SK-N-SH (cell line): ENCODE results near the gene ATF5.

Experiments
- CTCF ChIP-seq: fragments of 200-600 bp; sonication (generic); IDR thresholded peaks from 2 replicates; pipeline ENCODE4 v1.6.1; 2017; ENCODE audit warnings: antibody characterized with exemption, mild to moderate bottlenecking, moderate library complexity
- EZH2phosphoT487 ChIP-seq: fragments of 200-600 bp; sonication (generic); IDR thresholded peaks from 2 replicates; pipeline ENCODE4 v1.6.1; 2017; ENCODE audit warnings: low read depth, mixed run types, mild to moderate bottlenecking, antibody characterized with exemption, moderate library complexity, borderline replicate concordance
- FOXJ3 ChIP-seq: sonication (generic); formaldehyde crosslinking; IDR thresholded peaks from 2 replicates; pipeline ENCODE4 v1.5.1; 2020; ENCODE audit warnings: mild to moderate bottlenecking, missing genetic modification reagents
- GABPA ChIP-seq: IDR thresholded peaks from 2 replicates; pipeline ENCODE4 v1.4.0; 2012; ENCODE audit warnings: low read depth, mild to moderate bottlenecking
- POLR2AphosphoS5 ChIP-seq: IDR thresholded peaks from 2 replicates; pipeline ENCODE4 v1.6.1; 2012; ENCODE audit warnings: low read depth, low read length
- RCOR1 ChIP-seq: fragments of 150-350 bp; IDR thresholded peaks from 2 replicates; pipeline ENCODE4 v1.6.1; 2017; ENCODE audit warnings: antibody characterized with exemption, low read length
- SMC3 ChIP-seq: IDR thresholded peaks from 2 replicates; pipeline ENCODE4 v1.6.1; 2012; ENCODE audit warnings: low read depth, low read length, improper control_type of control experiment
- YY1 ChIP-seq: IDR thresholded peaks from 2 replicates; pipeline ENCODE4 v1.4.0; 2012; ENCODE audit warnings: low read depth, mild to moderate bottlenecking

- TF ChIP-seq CTCF (no peak), FOXJ3 (no peak), RCOR1 (no peak), SMC3 (no peak), GABPA (no peak), YY1 (no peak), POLR2AphosphoS5 (no peak), EZH2phosphoT487 (no peak)
Measured at GRCh38 chr19:49977076-49977475, 48.1 kb downstream of the ATF5 start.
